Endodermal cell (in vitro differentiated cells): Measurements from ENCODE around the gene GALNT18. TPM values are rescaled to one million over a fixed set of nuclear protein-coding genes. Genes with fewer than 3 reads are reported as not detected.

Experiments used
- DNase-seq: peaks from one replicate; pipeline ENCODE4 v3.0.0-alpha.2; 2017
- H3K27ac ChIP-seq: 2 replicates; pipeline ENCODE4 v1.5.1; 2013; ENCODE audit warnings: mild to moderate bottlenecking, low read depth, low read length, moderate library complexity
- H3K27me3 ChIP-seq: 2 replicates; pipeline ENCODE4 v1.6.1; 2013; ENCODE audit warnings: mild to moderate bottlenecking, low read length, moderate library complexity; ENCODE audit not compliant: insufficient read depth, control insufficient read depth, poor library complexity, severe bottlenecking
- H3K36me3 ChIP-seq: 2 replicates; pipeline ENCODE4 v1.7.0; 2013; ENCODE audit warnings: mild to moderate bottlenecking, low read length, moderate library complexity; ENCODE audit not compliant: control insufficient read depth, insufficient read depth
- H3K4me1 ChIP-seq: one replicate; pipeline ENCODE4 v1.7.0; 2013; ENCODE audit warnings: low read length; ENCODE audit not compliant: control insufficient read depth, insufficient read depth
- H3K4me3 ChIP-seq: 2 replicates; pipeline ENCODE4 v1.5.1; 2013; ENCODE audit warnings: mild to moderate bottlenecking, low read length, moderate library complexity
- H3K9ac ChIP-seq: 2 replicates; pipeline ENCODE4 v1.6.1; 2013; ENCODE audit warnings: mild to moderate bottlenecking, low read length, moderate library complexity; ENCODE audit not compliant: poor library complexity, severe bottlenecking; ENCODE audit errors: extremely low read depth
- H3K9me3 ChIP-seq: 2 replicates; pipeline ENCODE4 v1.6.1; 2013; ENCODE audit warnings: mild to moderate bottlenecking, low read length, moderate library complexity; ENCODE audit not compliant: control insufficient read depth
- H3K27ac Mint-ChIP-seq: 2 replicates; pipeline ENCODE4 v1.8.0; 2020; ENCODE audit warnings: mixed read lengths
- H3K27me3 Mint-ChIP-seq: 2 replicates; pipeline ENCODE4 v1.8.0; 2021; ENCODE audit warnings: mild to moderate bottlenecking, mixed read lengths; ENCODE audit not compliant: insufficient read depth
- H3K36me3 Mint-ChIP-seq: 2 replicates; pipeline ENCODE4 v1.8.0; 2020; ENCODE audit warnings: low read depth, mixed read lengths
- H3K4me1 Mint-ChIP-seq: 2 replicates; pipeline ENCODE4 v1.8.0; 2020; ENCODE audit warnings: mixed read lengths
- H3K4me3 Mint-ChIP-seq: 2 replicates; pipeline ENCODE4 v1.8.0; 2020; ENCODE audit warnings: mild to moderate bottlenecking, moderate library complexity, mixed read lengths
- H3K9me3 Mint-ChIP-seq: 2 replicates; pipeline ENCODE4 v1.8.0; 2020; ENCODE audit warnings: mild to moderate bottlenecking, mixed read lengths
- WGBS, 2 experiments: methylation state at CpG; one replicate each; pipeline versions ENCODE4 v1.1.5 to v1.1.7; 2013; ENCODE audit warnings: missing lambda C conversion rate in 2 of 2, mixed read lengths in 1 of 2; ENCODE audit not compliant: insufficient coverage in 1 of 2, insufficient read length in 1 of 2; 5-methylcytosine and 5-hydroxymethylcytosine counted together
- total RNA-seq, 2 donors: library from RNA; stranded (reverse); fragmentation: NEBNext Ultra II Directional in 1 of 2; extraction: Animal tissue kit (Norgen Biotek cat#: 25700) in 1 of 2; gene quantifications; 2 replicates in 1 of 2; 3 replicates in 1 of 2; pipeline ENCODE4 v1.2.1, GENCODE V29; 2021
- TF ChIP-seq, protein P1 (sequence below): fragments of 200-600 bp; sonication (generic); conservative IDR thresholded peaks from 2 replicates; pipeline ENCODE4 v1.5.0; 2021; ENCODE audit warnings: antibody characterized with exemption, mild to moderate bottlenecking

The GALNT18 gene
- total RNA-seq, 2 donors from 2014 or later = 5.1 to 9.9 TPM

GRCh38 chr11:11468954-11469353 lies 152.9 kb downstream of the GALNT18 start:
- Histone ChIP-seq H3K36me3 (no peaks in the 10 kb centered on the region), H3K4me3 (no peak overlapping the region), H3K4me1 (no peaks in the 10 kb centered on the region), H3K27ac (no peak overlapping the region), H3K27me3 (no peaks in the 10 kb centered on the region), H3K9me3 (no peaks in the 10 kb centered on the region), H3K9ac (no peak overlapping the region)
- TF ChIP-seq, protein P1, sequence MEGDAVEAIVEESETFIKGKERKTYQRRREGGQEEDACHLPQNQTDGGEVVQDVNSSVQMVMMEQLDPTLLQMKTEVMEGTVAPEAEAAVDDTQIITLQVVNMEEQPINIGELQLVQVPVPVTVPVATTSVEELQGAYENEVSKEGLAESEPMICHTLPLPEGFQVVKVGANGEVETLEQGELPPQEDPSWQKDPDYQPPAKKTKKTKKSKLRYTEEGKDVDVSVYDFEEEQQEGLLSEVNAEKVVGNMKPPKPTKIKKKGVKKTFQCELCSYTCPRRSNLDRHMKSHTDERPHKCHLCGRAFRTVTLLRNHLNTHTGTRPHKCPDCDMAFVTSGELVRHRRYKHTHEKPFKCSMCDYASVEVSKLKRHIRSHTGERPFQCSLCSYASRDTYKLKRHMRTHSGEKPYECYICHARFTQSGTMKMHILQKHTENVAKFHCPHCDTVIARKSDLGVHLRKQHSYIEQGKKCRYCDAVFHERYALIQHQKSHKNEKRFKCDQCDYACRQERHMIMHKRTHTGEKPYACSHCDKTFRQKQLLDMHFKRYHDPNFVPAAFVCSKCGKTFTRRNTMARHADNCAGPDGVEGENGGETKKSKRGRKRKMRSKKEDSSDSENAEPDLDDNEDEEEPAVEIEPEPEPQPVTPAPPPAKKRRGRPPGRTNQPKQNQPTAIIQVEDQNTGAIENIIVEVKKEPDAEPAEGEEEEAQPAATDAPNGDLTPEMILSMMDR = no peak
- Mint-ChIP-seq H3K36me3 (no peaks in the 10 kb centered on the region), H3K27ac (no peak overlapping the region), H3K9me3 (no peaks in the 10 kb centered on the region), H3K4me3 (no peak overlapping the region), H3K27me3 (peaks cover 5% of the 10 kb centered on the region), H3K4me1 (no peaks in the 10 kb centered on the region)
- 89 to 96% methylated on average over 5 to 6 of the region's 6 CpGs for WGBS, 2 experiments
- no peak for DNase-seq

- H3K9me3 ChIP-seq = no peaks in the 10 kb centered on the region
- H3K27ac ChIP-seq = no peak overlapping the region
- H3K27me3 Mint-ChIP-seq = peaks cover 5% of the 10 kb centered on the region
- 87 to 93% methylated on average over 2 to 4 of the region's 4 CpGs for WGBS, 2 experiments
- H3K4me1 ChIP-seq = no peaks in the 10 kb centered on the region
- no peaks in the 10 kb centered on the region for H3K9me3 Mint-ChIP-seq
- no peaks in the 10 kb centered on the region for H3K36me3 ChIP-seq
- H3K4me3 Mint-ChIP-seq = no peak overlapping the region
- no peaks in the 10 kb centered on the region for H3K36me3 Mint-ChIP-seq
- no peak overlapping the region for H3K27ac Mint-ChIP-seq
- no peak for DNase-seq
- no peak overlapping the region for H3K9ac ChIP-seq
- no peaks in the 10 kb centered on the region for H3K27me3 ChIP-seq
- no peaks in the 10 kb centered on the region for H3K4me1 Mint-ChIP-seq
- TF ChIP-seq, protein P1 = no peak
- no peak overlapping the region for H3K4me3 ChIP-seq
Observed at GRCh38 chr11:11467312-11467711, 154.5 kb downstream of the GALNT18 start.

DNA sequence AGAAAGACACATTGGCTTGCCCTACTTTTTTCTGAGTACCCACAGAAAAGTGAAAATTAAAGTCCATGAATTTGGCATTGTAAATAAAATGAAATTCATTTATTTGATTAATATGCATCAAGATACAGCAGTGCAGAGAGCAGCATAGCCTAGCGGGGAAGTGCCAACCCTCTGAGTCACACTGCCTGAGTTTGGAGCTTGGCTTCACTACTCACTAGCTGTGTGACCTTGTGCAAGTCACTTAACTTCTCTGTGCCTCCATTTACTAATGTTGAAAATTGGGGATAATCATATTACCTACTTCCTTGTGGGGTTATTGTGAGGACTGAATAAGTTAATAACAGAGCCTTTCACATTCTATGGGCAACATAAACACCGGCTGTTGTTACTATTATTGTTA lies 157.2 kb downstream of the GALNT18 start:
- WGBS, 2 experiments = 92% methylated on average over 2 of the region's 2 CpGs; no CpG with 5 or more reads in 1 of the 2 experiments
- Mint-ChIP-seq H3K4me1 (no peaks in the 10 kb centered on the region), H3K27me3 (peaks cover 1% of the 10 kb centered on the region), H3K9me3 (no peaks in the 10 kb centered on the region), H3K4me3 (no peak overlapping the region), H3K27ac (no peak overlapping the region), H3K36me3 (no peaks in the 10 kb centered on the region)
- Histone ChIP-seq H3K36me3 (no peaks in the 10 kb centered on the region), H3K9ac (no peak overlapping the region), H3K4me1 (no peaks in the 10 kb centered on the region), H3K27me3 (no peaks in the 10 kb centered on the region), H3K27ac (no peak overlapping the region), H3K9me3 (no peaks in the 10 kb centered on the region), H3K4me3 (no peak overlapping the region)
- DNase-seq = no peak
- TF ChIP-seq, protein P1 = no peak
